A549 (cell line): Measurements from ENCODE around the gene BAG3.

Experiments
- EP300 ChIP-seq, 2 experiments: fragments of >200 bp; sonication (Bioruptor Twin); formaldehyde crosslinking; IDR thresholded peaks; 2 replicates in 1 of 2; 3 replicates in 1 of 2; pipeline ENCODE4 v1.6.1; 2016 to 2017
- MAX ChIP-seq: IDR thresholded peaks from 2 replicates; pipeline ENCODE4 v1.6.1; 2012
- MAZ ChIP-seq: fragments of 150-350 bp; IDR thresholded peaks from 2 replicates; pipeline ENCODE4 v1.6.1; 2014; ENCODE audit warnings: antibody characterized with exemption, low read depth, low read length, borderline replicate concordance
- PBX3 ChIP-seq: IDR thresholded peaks from 2 replicates; pipeline ENCODE4 v1.6.1; 2012
- TF ChIP-seq, protein P1 (sequence below): fragments of >200 bp; sonication (Bioruptor Twin); formaldehyde crosslinking; IDR thresholded peaks from 3 replicates; pipeline ENCODE4 v1.5.1; 2016

- TF ChIP-seq, protein P1, sequence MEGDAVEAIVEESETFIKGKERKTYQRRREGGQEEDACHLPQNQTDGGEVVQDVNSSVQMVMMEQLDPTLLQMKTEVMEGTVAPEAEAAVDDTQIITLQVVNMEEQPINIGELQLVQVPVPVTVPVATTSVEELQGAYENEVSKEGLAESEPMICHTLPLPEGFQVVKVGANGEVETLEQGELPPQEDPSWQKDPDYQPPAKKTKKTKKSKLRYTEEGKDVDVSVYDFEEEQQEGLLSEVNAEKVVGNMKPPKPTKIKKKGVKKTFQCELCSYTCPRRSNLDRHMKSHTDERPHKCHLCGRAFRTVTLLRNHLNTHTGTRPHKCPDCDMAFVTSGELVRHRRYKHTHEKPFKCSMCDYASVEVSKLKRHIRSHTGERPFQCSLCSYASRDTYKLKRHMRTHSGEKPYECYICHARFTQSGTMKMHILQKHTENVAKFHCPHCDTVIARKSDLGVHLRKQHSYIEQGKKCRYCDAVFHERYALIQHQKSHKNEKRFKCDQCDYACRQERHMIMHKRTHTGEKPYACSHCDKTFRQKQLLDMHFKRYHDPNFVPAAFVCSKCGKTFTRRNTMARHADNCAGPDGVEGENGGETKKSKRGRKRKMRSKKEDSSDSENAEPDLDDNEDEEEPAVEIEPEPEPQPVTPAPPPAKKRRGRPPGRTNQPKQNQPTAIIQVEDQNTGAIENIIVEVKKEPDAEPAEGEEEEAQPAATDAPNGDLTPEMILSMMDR: no peak
- no peak for TF ChIP-seq MAZ
- peak; percentile 59; the same call in 1 of the 2 replicates for TF ChIP-seq MAX
- no peak for TF ChIP-seq PBX3
- TF ChIP-seq EP300 (IDR thresholded peaks at IDR 0.05): no peak
Measured at GRCh38 chr10:119654540-119654939, 3.4 kb downstream of the BAG3 start.
